ENCODE data around the gene SKIDA1.

SKIDA1 gene

GRCh38 chr10:21505711-21506278 lies 19.7 kb downstream of the SKIDA1 start:
- TF ChIP-seq POLR2AphosphoS5 (IDR thresholded peaks at IDR 0.05; ENCODE audit: low read depth) (no peak), GABPA (IDR thresholded peaks at IDR 0.05; ENCODE audit: low read depth) (no peak), REST (IDR thresholded peaks at IDR 0.05; ENCODE audit: insufficient replicate concordance, low read depth) (no peak), SPI1 (IDR thresholded peaks at IDR 0.05; ENCODE audit: borderline replicate concordance, low read depth) (no peak), CTCF (IDR thresholded peaks at IDR 0.05; ENCODE audit: insufficient read depth, low read length) (no peak)
- Histone ChIP-seq H3K4me3 (replicated peaks; ENCODE audit: insufficient read depth, low read length) (no peak overlapping the region), H3K27me3 (ENCODE audit: insufficient read depth, poor library complexity, severe bottlenecking) (no peaks in the 10 kb centered on the region), H3K27ac (replicated peaks) (no peak overlapping the region)
- DNase-seq (ENCODE audit: low read depth in 1 of 2, low spot score in 1 of 2) = no peak

GRCh38 chr10:21503542-21503941 lies 21.9 kb downstream of the SKIDA1 start:
- Histone ChIP-seq H3K27me3 (ENCODE audit: insufficient read depth, poor library complexity, severe bottlenecking) (peaks cover 2% of the 10 kb centered on the region), H3K27ac (replicated peaks) (no peak overlapping the region), H3K4me3 (replicated peaks; ENCODE audit: insufficient read depth, low read length) (no peak overlapping the region)
- DNase-seq (ENCODE audit: low read depth in 1 of 2, low spot score in 1 of 2) = no peak
- TF ChIP-seq POLR2AphosphoS5 (IDR thresholded peaks at IDR 0.05; ENCODE audit: low read depth) = no peak
- no peak for TF ChIP-seq REST (IDR thresholded peaks at IDR 0.05; ENCODE audit: insufficient replicate concordance, low read depth)
- TF ChIP-seq GABPA (IDR thresholded peaks at IDR 0.05; ENCODE audit: low read depth) = no peak
- no peak for TF ChIP-seq SPI1 (IDR thresholded peaks at IDR 0.05; ENCODE audit: borderline replicate concordance, low read depth)
- no peak for TF ChIP-seq CTCF (IDR thresholded peaks at IDR 0.05; ENCODE audit: insufficient read depth, low read length)

GRCh38 chr10:21502348-21502740 lies 23.1 kb downstream of the SKIDA1 start:
- Histone ChIP-seq H3K27ac (replicated peaks) (no peak overlapping the region), H3K27me3 (ENCODE audit: insufficient read depth, poor library complexity, severe bottlenecking) (peaks cover 5% of the 10 kb centered on the region), H3K4me3 (replicated peaks; ENCODE audit: insufficient read depth, low read length) (no peak overlapping the region)
- no peak for TF ChIP-seq SPI1 (IDR thresholded peaks at IDR 0.05; ENCODE audit: borderline replicate concordance, low read depth)
- TF ChIP-seq POLR2AphosphoS5 (IDR thresholded peaks at IDR 0.05; ENCODE audit: low read depth) = no peak
- TF ChIP-seq CTCF (IDR thresholded peaks at IDR 0.05; ENCODE audit: insufficient read depth, low read length) = no peak
- no peak for TF ChIP-seq REST (IDR thresholded peaks at IDR 0.05; ENCODE audit: insufficient replicate concordance, low read depth)
- no peak for TF ChIP-seq GABPA (IDR thresholded peaks at IDR 0.05; ENCODE audit: low read depth)
- DNase-seq (ENCODE audit: low read depth in 1 of 2, low spot score in 1 of 2) = no peak
